ENCODE data around the gene KAT7. TPM values are rescaled to one million over a fixed set of nuclear protein-coding genes. Genes with fewer than 3 reads are reported as not detected.

Gene KAT7
- total RNA-seq, 4 donors from 2014 or later = 32.6 to 49.8 (median 45.2) TPM

DNA sequence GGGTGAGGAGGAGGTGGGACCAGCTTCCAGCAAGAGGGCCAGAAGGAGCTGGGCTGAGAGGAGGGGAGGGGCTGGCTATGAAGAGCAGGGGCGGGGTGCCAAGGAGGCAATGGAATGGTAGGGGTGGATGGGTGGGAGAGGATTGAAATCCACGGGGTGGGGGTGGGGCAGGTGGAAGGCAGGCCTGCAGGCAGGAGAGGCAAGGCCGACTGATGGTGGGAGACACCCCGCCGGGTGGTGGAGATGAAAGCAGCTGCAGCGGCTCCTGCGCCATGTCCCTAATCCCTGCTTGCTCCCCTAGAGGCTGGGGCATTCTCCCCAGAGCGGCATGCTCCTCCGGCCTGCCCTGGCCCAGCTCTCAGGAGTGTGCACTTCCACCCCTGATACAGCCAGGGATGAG lies 87.2 kb downstream of the KAT7 start:
- in situ Hi-C loops (cut with MboI; ENCODE audit: low sequenced_read_pairs in 4 of 4) (loop anchor here in 1 of 4 donors (10.0 kb wide), 1 partner anchor 119 kb away; the partner anchor contains the start of gene DLX3), intact Hi-C loops (cut with DNase I; ENCODE audit: low total_unique reads) (no loop called here)
- Histone ChIP-seq H3K4me3 (no peak overlapping the region), H3K36me3 (no peaks in the 10 kb centered on the region), H3K27me3 (peaks cover 2 to 6% (median 3%) of the 10 kb centered on the region in 3 donors), H3K4me1 (no peaks in the 10 kb centered on the region), H3K9me3 (no peaks in the 10 kb centered on the region), H3K27ac (no peak overlapping the region)
- ATAC-seq (no peak), DNase-seq (no peak)
- TF ChIP-seq, protein P1, sequence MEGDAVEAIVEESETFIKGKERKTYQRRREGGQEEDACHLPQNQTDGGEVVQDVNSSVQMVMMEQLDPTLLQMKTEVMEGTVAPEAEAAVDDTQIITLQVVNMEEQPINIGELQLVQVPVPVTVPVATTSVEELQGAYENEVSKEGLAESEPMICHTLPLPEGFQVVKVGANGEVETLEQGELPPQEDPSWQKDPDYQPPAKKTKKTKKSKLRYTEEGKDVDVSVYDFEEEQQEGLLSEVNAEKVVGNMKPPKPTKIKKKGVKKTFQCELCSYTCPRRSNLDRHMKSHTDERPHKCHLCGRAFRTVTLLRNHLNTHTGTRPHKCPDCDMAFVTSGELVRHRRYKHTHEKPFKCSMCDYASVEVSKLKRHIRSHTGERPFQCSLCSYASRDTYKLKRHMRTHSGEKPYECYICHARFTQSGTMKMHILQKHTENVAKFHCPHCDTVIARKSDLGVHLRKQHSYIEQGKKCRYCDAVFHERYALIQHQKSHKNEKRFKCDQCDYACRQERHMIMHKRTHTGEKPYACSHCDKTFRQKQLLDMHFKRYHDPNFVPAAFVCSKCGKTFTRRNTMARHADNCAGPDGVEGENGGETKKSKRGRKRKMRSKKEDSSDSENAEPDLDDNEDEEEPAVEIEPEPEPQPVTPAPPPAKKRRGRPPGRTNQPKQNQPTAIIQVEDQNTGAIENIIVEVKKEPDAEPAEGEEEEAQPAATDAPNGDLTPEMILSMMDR (IDR thresholded peaks at IDR 0.05 in 4 of 5, conservative IDR thresholded peaks at IDR 0.05 in 1 of 5) = no peak
- no peak for TF ChIP-seq POLR2A (IDR thresholded peaks at IDR 0.05)

DNA sequence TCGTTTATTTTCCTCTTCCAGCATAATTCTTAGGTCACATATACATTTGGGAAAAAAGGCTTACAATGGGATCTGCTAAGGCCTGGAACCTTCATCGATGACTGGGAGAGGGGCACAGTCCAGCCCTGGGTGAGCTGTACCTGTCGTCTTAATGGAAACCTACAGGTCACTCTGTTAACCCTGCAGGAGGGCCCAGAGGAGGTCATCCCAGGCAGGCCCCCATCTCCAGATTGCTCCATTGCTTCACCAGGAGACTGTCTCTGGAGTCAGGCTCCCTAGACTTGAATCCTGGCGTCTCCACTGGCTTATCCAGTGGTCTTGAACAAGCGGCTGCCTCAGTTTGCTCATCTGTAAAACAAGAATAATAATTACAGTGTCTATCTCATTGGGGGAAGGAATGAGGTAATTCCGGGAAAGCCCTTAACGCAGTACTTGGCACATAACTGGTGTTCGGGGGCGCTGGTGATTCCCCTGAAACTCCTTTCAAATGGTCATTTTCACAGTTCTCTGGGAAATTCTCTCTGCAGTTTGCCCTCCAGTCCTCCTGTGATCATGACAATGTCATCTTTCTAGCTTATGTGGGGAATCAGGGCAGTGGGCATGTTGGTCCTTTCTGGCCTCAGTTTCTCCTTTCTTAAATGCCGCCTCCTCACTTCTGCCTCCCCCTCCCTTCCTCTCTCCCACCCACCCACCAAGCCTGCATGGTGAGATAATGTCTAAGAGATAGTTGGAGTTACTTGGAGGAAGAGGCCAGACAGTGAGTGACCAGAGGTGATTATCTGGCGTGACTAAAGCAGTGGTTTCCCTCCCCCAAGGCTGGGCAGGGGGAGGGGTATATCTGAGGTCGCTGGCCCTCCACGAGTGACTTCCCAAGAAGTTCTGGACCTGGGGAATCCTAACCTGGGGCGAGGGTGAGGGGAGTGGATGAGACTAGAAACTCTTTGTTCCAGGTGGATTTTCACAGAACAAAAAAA lies 90.7 kb downstream of the KAT7 start:
- DNase-seq (no peak), ATAC-seq (no peak)
- Histone ChIP-seq H3K9me3 (no peaks in the 10 kb centered on the region), H3K27me3 (peaks cover 21 to 24% (median 23%) of the 10 kb centered on the region in 3 donors), H3K4me3 (no peak overlapping the region), H3K4me1 (no peaks in the 10 kb centered on the region), H3K36me3 (no peaks in the 10 kb centered on the region), H3K27ac (no peak overlapping the region)
- in situ Hi-C loops (cut with MboI; ENCODE audit: low sequenced_read_pairs in 4 of 4) (loop anchor here in 1 of 4 donors (10.0 kb wide), 1 partner anchor 116 kb away; the partner anchor contains the start of gene DLX3), intact Hi-C loops (cut with DNase I; ENCODE audit: low total_unique reads) (no loop called here)
- TF ChIP-seq, protein P1 (IDR thresholded peaks at IDR 0.05 in 4 of 5, conservative IDR thresholded peaks at IDR 0.05 in 1 of 5) = no peak
- TF ChIP-seq POLR2A (IDR thresholded peaks at IDR 0.05) = no peak

DNA sequence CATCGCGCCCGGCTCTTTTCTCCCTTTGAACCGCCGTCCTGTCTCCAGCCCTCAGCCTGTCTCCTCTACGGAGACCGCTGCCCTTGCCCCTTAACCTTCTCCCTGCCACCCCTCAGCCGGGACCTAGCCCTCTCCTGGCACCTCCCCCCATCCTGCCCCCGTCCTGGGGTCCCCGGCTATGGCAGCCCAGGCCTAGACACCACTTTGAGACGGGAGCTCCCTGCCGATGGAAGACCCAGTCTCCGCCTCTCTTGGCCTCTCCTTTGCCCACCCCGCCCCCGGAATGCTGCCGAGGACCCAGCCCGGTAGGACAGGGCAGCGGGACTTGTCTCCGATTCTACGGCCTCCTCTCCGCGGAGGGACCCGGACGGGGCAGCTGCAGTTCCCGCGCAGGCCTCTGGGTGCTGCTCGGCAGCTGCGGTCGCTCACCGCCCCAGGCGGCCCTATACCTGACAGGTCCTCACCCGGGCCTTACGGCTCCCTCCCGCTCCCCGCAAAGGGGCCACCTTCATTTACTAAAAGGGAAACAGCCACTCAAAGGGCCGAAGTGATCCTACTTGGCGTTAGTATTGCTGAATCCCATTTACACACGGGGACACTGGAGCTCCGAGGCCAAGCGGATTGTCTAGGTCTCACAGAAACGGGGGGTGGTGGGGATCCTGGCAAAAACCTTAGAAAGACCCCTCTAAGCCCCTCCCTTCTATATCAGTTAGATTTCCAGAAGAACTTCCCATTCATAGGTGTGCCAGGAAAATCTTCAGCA lies 92.0 kb downstream of the KAT7 start:
- Histone ChIP-seq H3K4me3 (no peak overlapping the region), H3K9me3 (no peaks in the 10 kb centered on the region), H3K27me3 (peaks cover 22 to 27% (median 24%) of the 10 kb centered on the region in 3 donors), H3K4me1 (no peaks in the 10 kb centered on the region), H3K27ac (no peak overlapping the region), H3K36me3 (no peaks in the 10 kb centered on the region)
- DNase-seq (peak; percentile 28 to 44), ATAC-seq (peak; percentile 64 to 80)
- intact Hi-C loops (cut with DNase I; ENCODE audit: low total_unique reads) = loop anchor here (1.0 kb wide), 1 partner anchor 118 kb away; no protein-coding TSS in a partner anchor
- no peak for TF ChIP-seq POLR2A (IDR thresholded peaks at IDR 0.05)
- TF ChIP-seq, protein P1 (IDR thresholded peaks at IDR 0.05 in 4 of 5, conservative IDR thresholded peaks at IDR 0.05 in 1 of 5) = peak; percentile 80 to 97 (median 91)
- in situ Hi-C loops (cut with MboI; ENCODE audit: low sequenced_read_pairs in 4 of 4) = loop anchor here in 1 of 4 donors (10.0 kb wide), 1 partner anchor 104 kb away; no protein-coding TSS in a partner anchor

DNA sequence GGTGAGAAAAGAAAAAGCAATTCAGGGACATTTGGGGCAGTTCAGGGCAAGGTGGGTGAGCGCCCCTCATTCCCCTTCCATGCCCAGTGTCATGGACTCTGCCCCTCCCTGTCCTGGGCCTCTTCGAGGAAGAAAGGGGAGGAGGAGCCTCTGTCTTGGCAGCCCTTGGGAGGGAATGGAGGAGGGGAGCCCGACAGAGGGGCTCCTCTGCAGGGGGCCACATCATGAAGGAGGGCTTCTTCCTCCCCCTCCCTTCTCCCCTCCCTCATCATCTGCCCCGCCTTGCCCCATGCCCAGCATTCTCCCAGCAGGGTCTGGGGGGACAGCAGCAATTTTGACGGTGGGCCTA lies 92.5 kb downstream of the KAT7 start:
- Histone ChIP-seq H3K27me3 (peaks cover 24 to 32% (median 28%) of the 10 kb centered on the region in 3 donors), H3K4me1 (no peaks in the 10 kb centered on the region), H3K9me3 (no peaks in the 10 kb centered on the region), H3K27ac (no peak overlapping the region), H3K36me3 (no peaks in the 10 kb centered on the region), H3K4me3 (no peak overlapping the region)
- ATAC-seq (no peak), DNase-seq (no peak)
- intact Hi-C loops (cut with DNase I; ENCODE audit: low total_unique reads) = no loop called here
- TF ChIP-seq, protein P1 (IDR thresholded peaks at IDR 0.05 in 4 of 5, conservative IDR thresholded peaks at IDR 0.05 in 1 of 5) = no peak
- TF ChIP-seq POLR2A (IDR thresholded peaks at IDR 0.05) = no peak
- in situ Hi-C loops (cut with MboI; ENCODE audit: low sequenced_read_pairs in 4 of 4) = loop anchor here in 1 of 4 donors (10.0 kb wide), 1 partner anchor 104 kb away; no protein-coding TSS in a partner anchor

Data from gastrocnemius medialis (tissue), 4 donors.